Measurements from ENCODE around the gene FPGS.

The FPGS gene

DNA sequence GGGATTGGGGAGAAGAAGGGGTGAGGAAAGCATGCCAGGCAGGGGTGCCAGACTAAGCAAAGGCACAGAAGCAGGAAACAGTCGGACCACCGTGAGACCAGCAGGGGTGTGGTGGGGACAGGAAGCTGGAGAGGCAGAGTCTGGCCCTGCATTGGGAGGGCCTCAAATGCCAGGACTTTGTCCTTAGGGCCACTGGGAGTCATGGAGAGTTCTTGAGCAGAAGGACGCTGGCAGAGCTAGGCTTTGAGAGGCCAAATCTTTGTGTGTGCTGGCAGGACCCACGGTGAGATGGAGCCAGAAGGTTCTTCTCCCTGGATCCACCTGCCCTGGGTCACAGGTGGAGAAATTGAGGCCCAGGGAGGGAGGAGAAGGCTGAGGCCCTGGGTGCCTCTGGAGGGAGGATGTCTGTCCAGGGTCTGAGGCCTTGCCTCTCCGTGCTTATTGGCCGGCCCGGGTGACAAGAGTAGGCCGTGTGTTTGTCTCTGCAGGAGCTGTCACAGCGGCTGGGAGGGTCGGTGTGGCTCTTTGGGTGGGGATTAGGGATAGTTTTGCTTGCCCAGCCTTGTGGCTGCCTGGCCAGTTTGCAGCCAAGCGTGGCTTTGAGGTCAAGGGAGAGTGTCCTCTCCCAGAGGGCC is 53.5 kb downstream of the FPGS start:
- 71% methylated on average over 11 of the region's 11 CpGs for WGBS
- Histone ChIP-seq H3K23ac (ENCODE audit: low read length in 2 of 2) (no peak overlapping the region), H3K9ac (ENCODE audit: low read length) (no peak overlapping the region), H4K8ac (ENCODE audit: low read length) (peak overlapping the region; percentile 82), H3K27ac (ENCODE audit: low read length, poor library complexity, severe bottlenecking) (no peak overlapping the region), H2BK5ac (ENCODE audit: low read depth, low read length, poor library complexity, severe bottlenecking) (no peak overlapping the region), H3K4me1 (ENCODE audit: control insufficient read depth, insufficient read depth, low read depth, low read length) (peaks cover 37% of the 10 kb centered on the region), H2BK120ac (ENCODE audit: low read depth, low read length) (peak overlapping the region; percentile 84), H2AK5ac (ENCODE audit: low read length, severe bottlenecking) (peak overlapping the region; percentile 24), H2BK15ac (ENCODE audit: low read depth, poor library complexity, severe bottlenecking) (peak overlapping the region; percentile 6), H3K36me3 (ENCODE audit: control insufficient read depth in 1 of 2, insufficient read depth in 2 of 2, low read depth in 1 of 2, low read length in 2 of 2) (peaks cover 0 to 15% of the 10 kb centered on the region in 2 experiments), H3K14ac (ENCODE audit: low read length in 2 of 2) (no peak overlapping the region), H3K4me2 (ENCODE audit: low read length, poor library complexity, severe bottlenecking) (no peak overlapping the region), H2BK12ac (ENCODE audit: low read length in 2 of 2) (peak overlapping the region; percentile 94 to 95), H4K91ac (ENCODE audit: low read length) (peak overlapping the region; percentile 83), H3K4me3 (ENCODE audit: insufficient read depth in 1 of 2, low read depth in 1 of 2, low read length in 2 of 2) (no peak overlapping the region), H3K9me3 (ENCODE audit: control insufficient read depth, low read length) (no peaks in the 10 kb centered on the region), H2AFZ (ENCODE audit: low read depth, low read length) (no peak overlapping the region), H3K27me3 (ENCODE audit: control insufficient read depth in 1 of 2, insufficient read depth in 1 of 2, low read length in 2 of 2) (no peaks in the 10 kb centered on the region), H3K4ac (ENCODE audit: low read depth in 1 of 2, low read length in 2 of 2) (peak overlapping the region; percentile 18 to 37), H3K18ac (ENCODE audit: low read depth in 1 of 2, low read length in 2 of 2) (peak overlapping the region; percentile 61), H3K79me1 (replicated peaks; ENCODE audit: low read length, poor library complexity, severe bottlenecking) (peaks cover 4% of the 10 kb centered on the region)
- no peak for DNase-seq

DNA sequence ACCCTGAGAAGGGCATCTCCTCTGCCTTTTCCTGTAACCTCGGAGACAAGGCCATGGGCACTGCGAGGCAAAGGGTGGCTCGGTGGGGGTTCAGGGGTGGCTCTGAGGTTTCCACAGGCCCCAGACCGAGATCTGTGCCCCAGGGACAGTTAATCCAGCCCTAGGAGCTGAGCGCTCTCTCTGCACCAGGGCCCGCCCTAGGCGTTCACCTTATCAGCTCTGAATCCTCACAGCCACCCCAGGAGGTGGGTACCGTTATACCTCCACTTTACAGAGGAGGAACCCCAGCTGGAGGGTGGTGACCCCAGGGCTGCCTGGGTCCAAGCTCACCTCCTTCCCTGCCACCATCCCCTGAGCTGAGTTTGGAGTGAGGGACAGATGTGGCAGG is 54.0 kb downstream of the FPGS start:
- H2BK15ac ChIP-seq (ENCODE audit: low read depth, poor library complexity, severe bottlenecking) = peak overlapping the region; percentile 56
- H2BK12ac ChIP-seq (ENCODE audit: low read length in 2 of 2) = peak overlapping the region; percentile 59 to 94
- peaks cover 4% of the 10 kb centered on the region for H3K79me1 ChIP-seq (replicated peaks; ENCODE audit: low read length, poor library complexity, severe bottlenecking)
- peak overlapping the region; percentile 83 for H4K91ac ChIP-seq (ENCODE audit: low read length)
- H3K4me3 ChIP-seq (ENCODE audit: insufficient read depth in 1 of 2, low read depth in 1 of 2, low read length in 2 of 2) = no peak overlapping the region
- H4K8ac ChIP-seq (ENCODE audit: low read length) = peak overlapping the region; percentile 78
- no peak overlapping the region for H3K4me2 ChIP-seq (ENCODE audit: low read length, poor library complexity, severe bottlenecking)
- H2AK5ac ChIP-seq (ENCODE audit: low read length, severe bottlenecking) = no peak overlapping the region
- H3K4me1 ChIP-seq (ENCODE audit: control insufficient read depth, insufficient read depth, low read depth, low read length) = peaks cover 37% of the 10 kb centered on the region
- H3K9me3 ChIP-seq (ENCODE audit: control insufficient read depth, low read length) = no peaks in the 10 kb centered on the region
- H3K23ac ChIP-seq (ENCODE audit: low read length in 2 of 2) = no peak overlapping the region
- H2BK120ac ChIP-seq (ENCODE audit: low read depth, low read length) = peak overlapping the region; percentile 84
- peaks cover 0 to 14% of the 10 kb centered on the region in 2 experiments for H3K36me3 ChIP-seq (ENCODE audit: control insufficient read depth in 1 of 2, insufficient read depth in 2 of 2, low read depth in 1 of 2, low read length in 2 of 2)
- no peaks in the 10 kb centered on the region for H3K27me3 ChIP-seq (ENCODE audit: control insufficient read depth in 1 of 2, insufficient read depth in 1 of 2, low read length in 2 of 2)
- no peak overlapping the region for H2AFZ ChIP-seq (ENCODE audit: low read depth, low read length)
- no peak overlapping the region for H3K27ac ChIP-seq (ENCODE audit: low read length, poor library complexity, severe bottlenecking)
- peak overlapping the region; percentile 14 to 61 for H3K18ac ChIP-seq (ENCODE audit: low read depth in 1 of 2, low read length in 2 of 2)
- WGBS = 94% methylated on average over 8 of the region's 8 CpGs
- H2BK5ac ChIP-seq (ENCODE audit: low read depth, low read length, poor library complexity, severe bottlenecking) = no peak overlapping the region
- DNase-seq = no peak
- peak overlapping the region in 1 of 2 experiments; percentile 30 for H3K4ac ChIP-seq (ENCODE audit: low read depth in 1 of 2, low read length in 2 of 2)
- H3K14ac ChIP-seq (ENCODE audit: low read length in 2 of 2) = peak overlapping the region in 1 of 2 experiments; percentile 56
- no peak overlapping the region for H3K9ac ChIP-seq (ENCODE audit: low read length)

DNA sequence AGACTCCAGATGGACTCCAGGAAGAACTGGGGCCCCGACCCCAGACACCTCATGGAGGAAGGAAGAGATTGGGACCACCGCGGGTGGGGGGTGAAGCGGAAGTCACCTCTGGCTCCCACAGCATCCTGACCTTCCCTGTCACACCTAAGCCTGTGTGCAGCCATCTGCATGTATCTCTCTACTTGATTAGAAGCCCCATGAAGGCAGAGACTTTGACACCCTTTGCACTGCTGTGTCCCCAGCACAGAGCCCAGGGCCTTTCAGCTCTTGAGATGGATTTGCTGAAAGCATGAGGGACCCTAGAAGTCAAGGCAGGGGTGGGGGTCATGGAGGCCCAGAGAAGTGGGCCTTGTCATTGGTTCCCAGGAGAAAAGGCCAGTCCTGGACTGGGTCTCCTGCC is 54.6 kb downstream of the FPGS start:
- H2BK120ac ChIP-seq (ENCODE audit: low read depth, low read length) = peak overlapping the region; percentile 56
- no peak overlapping the region for H2BK5ac ChIP-seq (ENCODE audit: low read depth, low read length, poor library complexity, severe bottlenecking)
- H3K14ac ChIP-seq (ENCODE audit: low read length in 2 of 2) = peak overlapping the region in 1 of 2 experiments; percentile 1
- peak overlapping the region; percentile 93 for H4K91ac ChIP-seq (ENCODE audit: low read length)
- H3K23ac ChIP-seq (ENCODE audit: low read length in 2 of 2) = no peak overlapping the region
- H3K9ac ChIP-seq (ENCODE audit: low read length) = peak overlapping the region; percentile 36
- peaks cover 0 to 9% of the 10 kb centered on the region in 2 experiments for H3K36me3 ChIP-seq (ENCODE audit: control insufficient read depth in 1 of 2, insufficient read depth in 2 of 2, low read depth in 1 of 2, low read length in 2 of 2)
- H2BK15ac ChIP-seq (ENCODE audit: low read depth, poor library complexity, severe bottlenecking) = peak overlapping the region; percentile 60
- H3K4me3 ChIP-seq (ENCODE audit: insufficient read depth in 1 of 2, low read depth in 1 of 2, low read length in 2 of 2) = no peak overlapping the region
- H3K9me3 ChIP-seq (ENCODE audit: control insufficient read depth, low read length) = no peaks in the 10 kb centered on the region
- H2BK12ac ChIP-seq (ENCODE audit: low read length in 2 of 2) = peak overlapping the region; percentile 95
- no peak for DNase-seq
- H3K4me2 ChIP-seq (ENCODE audit: low read length, poor library complexity, severe bottlenecking) = no peak overlapping the region
- peak overlapping the region; percentile 50 to 73 for H3K18ac ChIP-seq (ENCODE audit: low read depth in 1 of 2, low read length in 2 of 2)
- H2AFZ ChIP-seq (ENCODE audit: low read depth, low read length) = no peak overlapping the region
- H3K4me1 ChIP-seq (ENCODE audit: control insufficient read depth, insufficient read depth, low read depth, low read length) = peaks cover 39% of the 10 kb centered on the region
- peaks cover 4% of the 10 kb centered on the region for H3K79me1 ChIP-seq (replicated peaks; ENCODE audit: low read length, poor library complexity, severe bottlenecking)
- H3K27me3 ChIP-seq (ENCODE audit: control insufficient read depth in 1 of 2, insufficient read depth in 1 of 2, low read length in 2 of 2) = no peaks in the 10 kb centered on the region
- peak overlapping the region; percentile 59 for H4K8ac ChIP-seq (ENCODE audit: low read length)
- peak overlapping the region in 1 of 2 experiments; percentile 52 for H3K4ac ChIP-seq (ENCODE audit: low read depth in 1 of 2, low read length in 2 of 2)
- H3K27ac ChIP-seq (ENCODE audit: low read length, poor library complexity, severe bottlenecking) = no peak overlapping the region
- WGBS = 100% methylated on average over 4 of the region's 4 CpGs
- H2AK5ac ChIP-seq (ENCODE audit: low read length, severe bottlenecking) = no peak overlapping the region

DNA sequence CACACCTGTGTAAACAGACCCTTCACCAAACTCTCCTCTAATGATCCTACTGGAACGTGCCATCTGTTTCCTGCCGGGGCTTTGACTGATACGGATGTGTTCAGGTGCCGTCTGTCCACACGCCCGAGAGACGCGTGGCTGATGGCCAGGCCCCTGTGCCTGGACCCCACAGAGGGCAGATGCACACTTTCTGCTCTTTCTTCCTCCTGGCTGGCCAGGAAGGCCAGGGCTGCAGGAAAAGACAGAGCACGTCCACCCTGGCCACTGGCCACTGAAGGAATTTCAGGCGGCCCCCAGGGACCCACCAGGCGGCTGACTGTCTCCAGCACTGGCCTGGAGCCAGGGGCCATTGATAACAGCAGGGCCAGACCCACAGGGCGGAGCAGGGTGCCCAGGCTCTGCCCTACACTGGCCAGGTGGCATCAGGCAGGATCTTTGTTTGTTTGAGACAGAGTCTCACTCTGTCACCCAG is 55.4 kb downstream of the FPGS start:
- H3K4ac ChIP-seq (ENCODE audit: low read depth in 1 of 2, low read length in 2 of 2) = peak overlapping the region; percentile 52 to 88
- H3K14ac ChIP-seq (ENCODE audit: low read length in 2 of 2) = peak overlapping the region in 1 of 2 experiments; percentile 58
- peak overlapping the region; percentile 59 for H4K8ac ChIP-seq (ENCODE audit: low read length)
- peaks cover 0 to under 1% of the 10 kb centered on the region in 2 experiments for H3K36me3 ChIP-seq (ENCODE audit: control insufficient read depth in 1 of 2, insufficient read depth in 2 of 2, low read depth in 1 of 2, low read length in 2 of 2)
- peak overlapping the region; percentile 93 for H4K91ac ChIP-seq (ENCODE audit: low read length)
- H3K9me3 ChIP-seq (ENCODE audit: control insufficient read depth, low read length) = no peaks in the 10 kb centered on the region
- H2AK5ac ChIP-seq (ENCODE audit: low read length, severe bottlenecking) = no peak overlapping the region
- peak overlapping the region; percentile 72 to 92 for H3K18ac ChIP-seq (ENCODE audit: low read depth in 1 of 2, low read length in 2 of 2)
- H3K4me2 ChIP-seq (ENCODE audit: low read length, poor library complexity, severe bottlenecking) = no peak overlapping the region
- peak overlapping the region; percentile 95 for H2BK12ac ChIP-seq (ENCODE audit: low read length in 2 of 2)
- WGBS = 55% methylated on average over 12 of the region's 12 CpGs
- H3K27me3 ChIP-seq (ENCODE audit: control insufficient read depth in 1 of 2, insufficient read depth in 1 of 2, low read length in 2 of 2) = no peaks in the 10 kb centered on the region
- no peak overlapping the region for H3K4me3 ChIP-seq (ENCODE audit: insufficient read depth in 1 of 2, low read depth in 1 of 2, low read length in 2 of 2)
- no peak overlapping the region for H2BK15ac ChIP-seq (ENCODE audit: low read depth, poor library complexity, severe bottlenecking)
- H2BK5ac ChIP-seq (ENCODE audit: low read depth, low read length, poor library complexity, severe bottlenecking) = no peak overlapping the region
- peak overlapping the region; percentile 36 for H3K9ac ChIP-seq (ENCODE audit: low read length)
- no peak overlapping the region for H3K27ac ChIP-seq (ENCODE audit: low read length, poor library complexity, severe bottlenecking)
- H3K23ac ChIP-seq (ENCODE audit: low read length in 2 of 2) = peak overlapping the region in 1 of 2 experiments; percentile 3
- peaks cover 35% of the 10 kb centered on the region for H3K4me1 ChIP-seq (ENCODE audit: control insufficient read depth, insufficient read depth, low read depth, low read length)
- H2AFZ ChIP-seq (ENCODE audit: low read depth, low read length) = no peak overlapping the region
- peak overlapping the region; percentile 56 for H2BK120ac ChIP-seq (ENCODE audit: low read depth, low read length)
- no peak for DNase-seq
- peaks cover 2% of the 10 kb centered on the region for H3K79me1 ChIP-seq (replicated peaks; ENCODE audit: low read length, poor library complexity, severe bottlenecking)
